SK-N-SH (cell line): ENCODE results near the gene CPTP. TPM values are rescaled to one million over a fixed set of nuclear protein-coding genes. Genes with fewer than 3 reads are reported as not detected.

ENCODE experiments used
- CTCF ChIA-PET: fragments of 300-600, 350-600 bp; formaldehyde crosslinking; extraction: SDS; loops from one replicate; lab custom pipeline; 2021; lab: Yijun Ruan, JAX
- POLR2A ChIA-PET: fragments of 350-600 bp; sonication (Branson Sonifier 250); formaldehyde crosslinking; extraction: SDS; loops from one replicate; lab custom pipeline; 2020; ENCODE audit warnings: antibody characterized with exemption, inconsistent platforms; lab: Yijun Ruan, JAX
- DNase-seq: peaks from one replicate; pipeline ENCODE4 v3.0.0; 2012
- H2AFZ ChIP-seq: fragments of 200-600 bp; sonication (generic); 2 replicates; pipeline ENCODE4 v1.8.1; 2016; ENCODE audit warnings: antibody characterized with exemption, mild to moderate bottlenecking, low read depth
- H3F3A ChIP-seq: fragments of 200-600 bp; sonication (generic); replicated peaks from 2 replicates; pipeline ENCODE3; 2016; ENCODE audit warnings: antibody characterized with exemption, mild to moderate bottlenecking; ENCODE audit not compliant: insufficient read depth
- H3K27ac ChIP-seq, 2 experiments: fragments of 200-500 bp in 1 of 2; fragments of 200-600 bp in 1 of 2; sonication (Bioruptor generic) in 1 of 2; sonication (generic), shearing (Covaris generic) in 1 of 2; 2 replicates each; pipeline versions ENCODE4 v1.5.1 to v1.6.1; 2014 to 2016; ENCODE audit warnings: low read depth in 2 of 2, inconsistent platforms in 1 of 2, low read length in 1 of 2, mild to moderate bottlenecking in 1 of 2, mixed read lengths in 1 of 2
- H3K27me3 ChIP-seq: fragments of 200-600 bp; sonication (generic), shearing (Covaris generic); 2 replicates; pipeline ENCODE4 v1.6.1; 2016; ENCODE audit warnings: mixed run types; ENCODE audit not compliant: insufficient read depth
- H3K36me3 ChIP-seq, 2 experiments: fragments of 200-500 bp in 1 of 2; fragments of 200-600 bp in 1 of 2; sonication (Bioruptor generic) in 1 of 2; sonication (generic) in 1 of 2; replicated peaks in 1 of 2; 2 replicates each; pipeline versions ENCODE3 to v1.5.1; 2014 to 2016; ENCODE audit warnings: low read length in 1 of 2, mild to moderate bottlenecking in 1 of 2; ENCODE audit not compliant: insufficient read depth in 2 of 2, control insufficient read depth in 1 of 2
- H3K4me1 ChIP-seq, 2 experiments: fragments of 200-500 bp in 1 of 2; fragments of 200-600 bp in 1 of 2; sonication (Bioruptor generic) in 1 of 2; sonication (generic), shearing (Covaris generic) in 1 of 2; 2 replicates each; pipeline versions ENCODE4 v1.5.1 to v1.6.1; 2014 to 2016; ENCODE audit warnings: low read depth in 1 of 2, low read length in 1 of 2, mixed run types in 1 of 2; ENCODE audit not compliant: insufficient read depth in 2 of 2, control insufficient read depth in 1 of 2
- H3K4me2 ChIP-seq: fragments of 200-600 bp; sonication (generic), shearing (Covaris generic); 2 replicates; pipeline ENCODE4 v1.6.1; 2017; ENCODE audit warnings: mixed run types
- H3K4me3 ChIP-seq, 2 experiments: fragments of 200-500 bp in 1 of 2; fragments of 200-600 bp in 1 of 2; sonication (Bioruptor generic) in 1 of 2; sonication (generic), shearing (Covaris generic) in 1 of 2; 2 replicates each; pipeline versions ENCODE4 v1.5.1 to v1.8.1; 2014 to 2016; ENCODE audit warnings: low read depth in 2 of 2, inconsistent platforms in 1 of 2, low read length in 1 of 2, mild to moderate bottlenecking in 1 of 2, mixed read lengths in 1 of 2, moderate library complexity in 1 of 2
- H3K79me2 ChIP-seq: fragments of 200-600 bp; sonication (generic); 2 replicates; pipeline ENCODE4 v1.8.1; 2017; ENCODE audit warnings: mild to moderate bottlenecking; ENCODE audit not compliant: insufficient read depth
- H3K9ac ChIP-seq: fragments of 200-600 bp; sonication (generic); 2 replicates; pipeline ENCODE4 v1.6.1; 2017; ENCODE audit warnings: mixed run types
- H3K9me2 ChIP-seq: fragments of 200-600 bp; sonication (generic); 2 replicates; pipeline ENCODE4 v1.6.1; 2017; ENCODE audit warnings: mixed run types
- H3K9me3 ChIP-seq: fragments of 200-600 bp; sonication (generic); 2 replicates; pipeline ENCODE4 v1.6.1; 2017; ENCODE audit warnings: mixed run types, mild to moderate bottlenecking, moderate library complexity
- H4K20me1 ChIP-seq: fragments of 200-600 bp; sonication (generic); 2 replicates; pipeline ENCODE4 v1.6.1; 2017; ENCODE audit warnings: mild to moderate bottlenecking, mixed run types; ENCODE audit not compliant: insufficient read depth
- FOSL2 ChIP-seq: IDR thresholded peaks from 2 replicates; pipeline ENCODE4 v1.4.0; 2012; ENCODE audit warnings: low read depth, mild to moderate bottlenecking, moderate library complexity, borderline replicate concordance
- FOXM1 ChIP-seq: IDR thresholded peaks from 2 replicates; pipeline ENCODE4 v1.4.0; 2012; ENCODE audit warnings: low read depth, mild to moderate bottlenecking
- GABPA ChIP-seq: IDR thresholded peaks from 2 replicates; pipeline ENCODE4 v1.4.0; 2012; ENCODE audit warnings: low read depth, mild to moderate bottlenecking
- GATA2 ChIP-seq: sonication (generic); formaldehyde crosslinking; IDR thresholded peaks from 2 replicates; pipeline ENCODE4 v1.5.0; 2020; ENCODE audit warnings: mild to moderate bottlenecking, missing genetic modification reagents
- MEF2A ChIP-seq: IDR thresholded peaks from 2 replicates; pipeline ENCODE4 v1.4.0; 2012; ENCODE audit warnings: low read depth, borderline replicate concordance
- NFIC ChIP-seq: IDR thresholded peaks from 2 replicates; pipeline ENCODE4 v1.4.0; 2012; ENCODE audit warnings: borderline replicate concordance
- NRF1 ChIP-seq: IDR thresholded peaks from 2 replicates; pipeline ENCODE4 v1.6.1; 2012; ENCODE audit warnings: low read depth, mild to moderate bottlenecking, low read length
- POLR2AphosphoS5 ChIP-seq: IDR thresholded peaks from 2 replicates; pipeline ENCODE4 v1.6.1; 2012; ENCODE audit warnings: low read depth, low read length
- RAD21 ChIP-seq: IDR thresholded peaks from 2 replicates; pipeline ENCODE4 v1.6.1; 2012; ENCODE audit warnings: mild to moderate bottlenecking, low read length
- RCOR1 ChIP-seq: fragments of 150-350 bp; IDR thresholded peaks from 2 replicates; pipeline ENCODE4 v1.6.1; 2017; ENCODE audit warnings: antibody characterized with exemption, low read length
- RFX5 ChIP-seq: IDR thresholded peaks from 2 replicates; pipeline ENCODE4 v1.6.1; 2012; ENCODE audit warnings: mild to moderate bottlenecking, improper control_type of control experiment, low read length
- RXRA ChIP-seq: IDR thresholded peaks from 2 replicates; pipeline ENCODE4 v1.4.0; 2012; ENCODE audit warnings: low read depth, mild to moderate bottlenecking, borderline replicate concordance
- TAF1 ChIP-seq: IDR thresholded peaks from 2 replicates; pipeline ENCODE4 v1.6.1; 2012; ENCODE audit warnings: low read depth, mild to moderate bottlenecking, low read length, moderate library complexity, borderline replicate concordance
- TCF12 ChIP-seq: IDR thresholded peaks from 2 replicates; pipeline ENCODE4 v1.4.0; 2012
- TEAD4 ChIP-seq: IDR thresholded peaks from 2 replicates; pipeline ENCODE4 v1.4.0; 2012; ENCODE audit warnings: mild to moderate bottlenecking, borderline replicate concordance; ENCODE audit not compliant: insufficient read depth
- USF1 ChIP-seq: IDR thresholded peaks from 2 replicates; pipeline ENCODE4 v1.4.0; 2012; ENCODE audit warnings: low read depth, borderline replicate concordance
- USF2 ChIP-seq: fragments of 150-350 bp; IDR thresholded peaks from 2 replicates; pipeline ENCODE4 v1.6.1; 2017; ENCODE audit warnings: antibody characterized with exemption, low read length, low read depth, borderline replicate concordance
- YY1 ChIP-seq: IDR thresholded peaks from 2 replicates; pipeline ENCODE4 v1.4.0; 2012; ENCODE audit warnings: low read depth, mild to moderate bottlenecking
- WGBS: methylation state at CpG from one replicate; pipeline ENCODE4 v1.1.6; 2017; ENCODE audit warnings: low lambda C conversion rate; 5-methylcytosine and 5-hydroxymethylcytosine counted together
- polyA plus RNA-seq, 3 experiments: library from polyadenylated mRNA; depleted of rRNA; stranded (reverse); fragments of >200 nt; gene quantifications; 2 replicates each; pipeline ENCODE4 v1.2.3, GENCODE V29; 2012
- TF ChIP-seq, protein P1 (sequence below): IDR thresholded peaks from 2 replicates; pipeline ENCODE4 v1.4.0; 2012; ENCODE audit warnings: low read depth
- TF ChIP-seq, protein P2 (sequence below): fragments of 150-350 bp; IDR thresholded peaks from 2 replicates; pipeline ENCODE4 v1.6.1; 2016; ENCODE audit warnings: mild to moderate bottlenecking, low read depth, low read length

CPTP gene
- polyA plus RNA-seq, 1 of the 3 experiments (the other 2 are of a cell fraction) = 13.4 TPM

DNA sequence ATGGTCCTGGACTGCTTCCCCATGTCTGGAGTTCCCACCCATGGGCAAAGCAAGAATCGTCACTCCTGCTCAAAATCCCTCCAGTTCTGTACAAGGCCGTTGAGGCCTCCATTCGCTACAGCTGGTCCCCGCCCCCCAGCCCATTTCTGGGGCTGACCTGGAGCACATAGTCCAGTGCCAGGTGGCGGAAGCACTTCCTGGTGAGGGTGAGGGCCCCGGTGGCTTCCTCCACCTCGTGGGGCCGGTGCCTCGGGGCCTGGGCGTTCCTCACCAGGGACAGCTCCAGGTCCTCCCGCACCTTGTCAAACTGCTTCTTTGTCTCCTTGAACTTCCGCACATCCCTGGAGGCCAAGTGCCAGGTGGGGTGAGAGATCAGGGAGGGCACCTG is 24.3 kb upstream of the CPTP start:
- no peaks in the 10 kb centered on the region for H3K9me2 ChIP-seq
- no CpG with 5 or more reads among the region's 12 CpGs for WGBS
- H3K27ac ChIP-seq = no peak overlapping the region
- H3K4me3 ChIP-seq = no peak overlapping the region
- TF ChIP-seq RFX5 = no peak
- no peak for TF ChIP-seq POLR2AphosphoS5
- TF ChIP-seq YY1 = no peak
- TF ChIP-seq TAF1 = no peak
- TF ChIP-seq FOXM1 = no peak
- TF ChIP-seq NFIC = no peak
- TF ChIP-seq RCOR1 = no peak
- no peak for TF ChIP-seq RXRA
- no peak for TF ChIP-seq USF1
- TF ChIP-seq RAD21 = no peak
- TF ChIP-seq TCF12 = no peak
- TF ChIP-seq GATA2 (CRISPR knock-in tag) = no peak
- TF ChIP-seq NRF1 = no peak
- TF ChIP-seq MEF2A = no peak
- TF ChIP-seq, protein P1, sequence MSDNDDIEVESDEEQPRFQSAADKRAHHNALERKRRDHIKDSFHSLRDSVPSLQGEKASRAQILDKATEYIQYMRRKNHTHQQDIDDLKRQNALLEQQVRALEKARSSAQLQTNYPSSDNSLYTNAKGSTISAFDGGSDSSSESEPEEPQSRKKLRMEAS = no peak
- TF ChIP-seq, protein P2, sequence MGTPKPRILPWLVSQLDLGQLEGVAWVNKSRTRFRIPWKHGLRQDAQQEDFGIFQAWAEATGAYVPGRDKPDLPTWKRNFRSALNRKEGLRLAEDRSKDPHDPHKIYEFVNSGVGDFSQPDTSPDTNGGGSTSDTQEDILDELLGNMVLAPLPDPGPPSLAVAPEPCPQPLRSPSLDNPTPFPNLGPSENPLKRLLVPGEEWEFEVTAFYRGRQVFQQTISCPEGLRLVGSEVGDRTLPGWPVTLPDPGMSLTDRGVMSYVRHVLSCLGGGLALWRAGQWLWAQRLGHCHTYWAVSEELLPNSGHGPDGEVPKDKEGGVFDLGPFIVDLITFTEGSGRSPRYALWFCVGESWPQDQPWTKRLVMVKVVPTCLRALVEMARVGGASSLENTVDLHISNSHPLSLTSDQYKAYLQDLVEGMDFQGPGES = no peak
- no peak for TF ChIP-seq FOSL2
- no peak for TF ChIP-seq USF2
- TF ChIP-seq GABPA = no peak
- no peak for TF ChIP-seq TEAD4
- H2AFZ ChIP-seq = no peak overlapping the region
- H3K79me2 ChIP-seq = peaks cover 11% of the 10 kb centered on the region
- ChIA-PET POLR2A (no interaction called here), CTCF (interaction anchor here (0.9 to 2.8 kb wide), 4 partner anchors 9 to 48 kb away, joined by 3 to 10 read pairs (median 4); partner anchors contain the start of gene DVL1)
- no peaks in the 10 kb centered on the region for H3K9me3 ChIP-seq
- no peak overlapping the region for H3K9ac ChIP-seq
- H3K36me3 ChIP-seq = peaks cover 0 to 8% of the 10 kb centered on the region in 2 experiments
- no peaks in the 10 kb centered on the region for H3K27me3 ChIP-seq
- H4K20me1 ChIP-seq = peaks cover 8% of the 10 kb centered on the region; the same call in 1 of the 2 replicates
- no peak for DNase-seq
- peaks cover 6 to 27% of the 10 kb centered on the region in 2 experiments; a peak in 2 of 4 replicates for H3K4me1 ChIP-seq
- H3F3A ChIP-seq = no peaks in the 10 kb centered on the region
- no peak overlapping the region for H3K4me2 ChIP-seq
